HG03135 (cell line): ENCODE results near the gene DACH1.
"Not testable (repeated sequence)": the region's sequence is repeated elsewhere in the genome, so short reads cannot be mapped to it uniquely, and the experiment has no call there.

Source experiments
- ATAC-seq: cut with Tn5 transposase; IDR thresholded peaks from one replicate; pipeline ENCODE4 v1.9.1; 2021; ENCODE audit warnings: mild to moderate bottlenecking, moderate library complexity; ENCODE audit not compliant: unreplicated experiment

Gene DACH1

GRCh38 chr13:71867131-71867814 lies at the start of gene DACH1:
Gene DACH1 (minus strand): TSS chr13:71867204.
- ATAC-seq = no peak

GRCh38 chr13:71913717-71914116 lies 46.7 kb upstream of the DACH1 start:
- no peak for ATAC-seq

- no peak for ATAC-seq
These were observed 45.5 kb upstream of the DACH1 start for GRCh38 chr13:71912524-71912923.

- ATAC-seq = no peak
These were observed 39.4 kb upstream of the DACH1 start for GRCh38 chr13:71906448-71906847.

GRCh38 chr13:71902676-71903075 lies 35.7 kb upstream of the DACH1 start:
- no peak for ATAC-seq

GRCh38 chr13:71893506-71893905 lies 26.5 kb upstream of the DACH1 start:
- ATAC-seq = not testable (repeated sequence)

- no peak for ATAC-seq
These were observed 19.9 kb upstream of the DACH1 start for GRCh38 chr13:71886880-71887279.

- ATAC-seq = no peak
These were observed 15.1 kb upstream of the DACH1 start for GRCh38 chr13:71882120-71882519.

GRCh38 chr13:71880753-71881541 lies 13.9 kb upstream of the DACH1 start:
- no peak for ATAC-seq

- no peak for ATAC-seq
These were observed 12.9 kb upstream of the DACH1 start for GRCh38 chr13:71879808-71880344.

GRCh38 chr13:71879129-71879535 lies 12.1 kb upstream of the DACH1 start:
- peak; percentile 93 for ATAC-seq

GRCh38 chr13:71877256-71877653 lies 10.3 kb upstream of the DACH1 start:
- ATAC-seq = no peak

- no peak for ATAC-seq
These were observed 9.7 kb upstream of the DACH1 start for GRCh38 chr13:71876648-71877255.

GRCh38 chr13:71875823-71876222 lies 8.8 kb upstream of the DACH1 start:
- ATAC-seq = no peak

GRCh38 chr13:71874458-71874857 lies 7.5 kb upstream of the DACH1 start:
- no peak for ATAC-seq

GRCh38 chr13:71873418-71874247 lies 6.6 kb upstream of the DACH1 start:
- no peak for ATAC-seq

- ATAC-seq = no peak
These were observed 4.8 kb upstream of the DACH1 start for GRCh38 chr13:71871844-71872243.

GRCh38 chr13:71871176-71871754 lies 4.3 kb upstream of the DACH1 start:
- ATAC-seq = no peak

- ATAC-seq = no peak
These were observed 3.1 kb upstream of the DACH1 start for GRCh38 chr13:71870100-71870499.

- ATAC-seq = no peak
These were observed 2.3 kb upstream of the DACH1 start for GRCh38 chr13:71869274-71869673.
